GM12873 (cell line): ENCODE results near the gene SMIM17.

Experiments
- CTCF ChIP-seq: IDR thresholded peaks from 2 replicates; pipeline ENCODE4 v1.5.1; 2012; ENCODE audit warnings: low read depth, mild to moderate bottlenecking, moderate library complexity, low read length, control low read depth; ENCODE audit not compliant: insufficient read depth; ENCODE audit errors: missing control alignments

The SMIM17 gene

GRCh38 chr19:56642711-56643459 is at the start of gene SMIM17:
Gene SMIM17 (plus strand): TSS chr19:56643159. CDS start chr19:56645668, 2,509 bp downstream.
- TF ChIP-seq CTCF, result no peak

GRCh38 chr19:56594446-56594782 is 48.5 kb upstream of the SMIM17 start:
- no peak for TF ChIP-seq CTCF

- no peak for TF ChIP-seq CTCF
Observed at GRCh38 chr19:56594783-56595547, 48.0 kb upstream of the SMIM17 start, which contains the start of gene ZNF71. Gene ZNF71 (plus strand): TSS chr19:56595302. CDS start chr19:56601559, 6,257 bp downstream.

GRCh38 chr19:56595548-56595899 is 47.4 kb upstream of the SMIM17 start:
- TF ChIP-seq CTCF, result no peak

GRCh38 chr19:56596676-56597075 is 46.3 kb upstream of the SMIM17 start:
- TF ChIP-seq CTCF, result no peak

- no peak for TF ChIP-seq CTCF
Observed at GRCh38 chr19:56597696-56598095, 45.3 kb upstream of the SMIM17 start.

GRCh38 chr19:56601375-56601774 is 41.6 kb upstream of the SMIM17 start:
- no peak for TF ChIP-seq CTCF
